ENCODE measurements around the gene PCDHB4. TPM values are rescaled to one million over a fixed set of nuclear protein-coding genes. Genes with fewer than 3 reads are reported as not detected.
"Not testable (repeated sequence)": the region's sequence is repeated elsewhere in the genome, so short reads cannot be mapped to it uniquely, and the experiment has no call there.

PCDHB4 gene
- total RNA-seq, result not detected

DNA sequence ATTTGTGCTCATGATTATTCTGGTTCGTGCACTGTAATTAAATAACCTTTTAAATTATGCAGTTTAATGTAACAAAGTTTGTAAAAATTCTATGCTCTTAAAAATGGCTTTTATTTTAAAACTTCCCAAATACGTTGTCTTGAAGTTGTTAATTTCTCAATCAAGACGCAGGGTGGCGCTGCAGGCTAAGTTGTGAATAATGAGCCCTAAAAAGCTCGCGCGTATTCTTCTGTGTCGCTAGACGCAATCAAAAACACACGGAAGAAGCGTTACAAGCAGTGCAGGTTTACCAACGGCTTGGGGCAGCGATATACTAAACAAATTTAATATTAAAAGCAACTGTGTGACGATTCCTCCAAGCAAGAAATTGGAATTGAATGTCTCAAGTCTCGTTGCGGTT, at the start of gene PCDHB4:
PCDHB4 (plus strand) TSS at position 256 of the 400 bp plus-strand sequence. CDS start 181 bp downstream, outside the sequence.
- ATAC-seq (no peak), DNase-seq (no peak)
- peaks cover 4% of the 10 kb centered on the region for H3K27me3 Mint-ChIP-seq
- no peak within 1 kb of the TSS for H3K27ac Mint-ChIP-seq
- no peak within 1 kb of the TSS for H3K4me3 Mint-ChIP-seq
- no peaks in the 10 kb centered on the region for H3K4me1 Mint-ChIP-seq
- H3K9me3 Mint-ChIP-seq (ENCODE audit: low read depth), result peaks cover 8% of the 10 kb centered on the region
- H3K36me3 Mint-ChIP-seq, result no peaks in the 10 kb centered on the region
- CTCF ChIA-PET, result no interaction called here

DNA sequence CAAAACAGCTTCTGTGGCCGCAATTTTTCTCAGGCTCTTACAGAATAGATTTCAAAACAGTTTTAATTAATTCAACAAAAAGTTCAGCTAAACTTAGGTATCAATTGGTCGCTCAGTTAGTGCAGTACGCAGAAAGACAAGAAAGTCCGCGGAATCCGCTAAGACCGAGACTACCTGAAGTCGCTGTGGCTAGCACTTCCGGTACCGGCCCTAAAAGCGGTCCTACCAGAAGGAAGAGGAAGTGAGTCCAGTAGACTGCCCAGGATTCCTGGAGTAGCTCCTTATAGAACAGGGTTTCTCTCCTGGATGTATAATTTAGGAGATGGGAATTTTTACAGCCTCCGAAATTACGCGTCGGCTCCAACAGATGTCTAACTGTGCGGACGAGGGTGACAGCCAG, 43.8 kb upstream of the PCDHB4 start:
- H3K36me3 Mint-ChIP-seq, result no peaks in the 10 kb centered on the region
- H3K27ac Mint-ChIP-seq, result no peak overlapping the region
- no peaks in the 10 kb centered on the region for H3K27me3 Mint-ChIP-seq
- DNase-seq, result no peak
- H3K4me1 Mint-ChIP-seq, result no peaks in the 10 kb centered on the region
- H3K9me3 Mint-ChIP-seq (ENCODE audit: low read depth), result peaks cover 14% of the 10 kb centered on the region
- H3K4me3 Mint-ChIP-seq, result no peak overlapping the region
- CTCF ChIA-PET, result no interaction called here
- no peak for ATAC-seq

- peaks cover 8% of the 10 kb centered on the region for H3K9me3 Mint-ChIP-seq (ENCODE audit: low read depth)
- ATAC-seq, result no peak
- no peaks in the 10 kb centered on the region for H3K4me1 Mint-ChIP-seq
- H3K36me3 Mint-ChIP-seq, result no peaks in the 10 kb centered on the region
- no peak overlapping the region for H3K27ac Mint-ChIP-seq
- peaks cover 16% of the 10 kb centered on the region for H3K27me3 Mint-ChIP-seq
- no peak for DNase-seq
- CTCF ChIA-PET, result no interaction called here
- no peak overlapping the region for H3K4me3 Mint-ChIP-seq
Measured at GRCh38 chr5:141082228-141082627, 39.4 kb upstream of the PCDHB4 start.

- Mint-ChIP-seq H3K36me3 (no peaks in the 10 kb centered on the region), H3K27me3 (peaks cover 16% of the 10 kb centered on the region), H3K9me3 (ENCODE audit: low read depth) (peaks cover 3% of the 10 kb centered on the region), H3K27ac (no peak overlapping the region), H3K4me3 (peak overlapping the region; percentile 66), H3K4me1 (no peaks in the 10 kb centered on the region)
- CTCF ChIA-PET, result interaction anchor here (0.8 kb wide), 1 partner anchor 275 kb away, joined by 3 read pairs; the partner anchor contains the start of gene PCDHGB2
- peak; percentile 61 for ATAC-seq
- DNase-seq, result peak; percentile 43
Measured at GRCh38 chr5:141084487-141084989, 37.1 kb upstream of the PCDHB4 start.

- CTCF ChIA-PET, result no interaction called here
Measured at GRCh38 chr5:141094481-141095262, 26.9 kb upstream of the PCDHB4 start, which contains the start of gene PCDHB2. TSS of gene PCDHB2 (plus strand) at chr5:141094615. CDS start at chr5:141094791, 176 bp downstream.

GRCh38 chr5:141095263-141095641, 26.4 kb upstream of the PCDHB4 start:
- peaks cover 2% of the 10 kb centered on the region for H3K36me3 Mint-ChIP-seq
- DNase-seq, result no peak
- CTCF ChIA-PET, result no interaction called here

More at GRCh38 chr5:141094481-141095262, 26.9 kb upstream of the PCDHB4 start, which contains the start of gene PCDHB2:
- no peaks in the 10 kb centered on the region for H3K4me1 Mint-ChIP-seq
- H3K36me3 Mint-ChIP-seq, result peaks cover 2% of the 10 kb centered on the region
- peaks cover 16% of the 10 kb centered on the region for H3K9me3 Mint-ChIP-seq (ENCODE audit: low read depth)
- H3K27ac Mint-ChIP-seq, result no peak within 1 kb of the TSS
- no peak within 1 kb of the TSS for H3K4me3 Mint-ChIP-seq
- H3K27me3 Mint-ChIP-seq, result peaks cover 8% of the 10 kb centered on the region
- ATAC-seq, result no peak
- DNase-seq, result no peak

GRCh38 chr5:141096181-141096580, 25.4 kb upstream of the PCDHB4 start:
- H3K4me1 Mint-ChIP-seq, CTCF ChIA-PET, H3K27ac Mint-ChIP-seq, DNase-seq, H3K4me3 Mint-ChIP-seq, ATAC-seq, H3K36me3 Mint-ChIP-seq: not testable (repeated sequence)
- Mint-ChIP-seq H3K9me3 (ENCODE audit: low read depth) (peaks cover 23% of the 10 kb centered on the region), H3K27me3 (peaks cover 11% of the 10 kb centered on the region)

More at GRCh38 chr5:141095263-141095641, 26.4 kb upstream of the PCDHB4 start:
- ATAC-seq, result no peak
- Mint-ChIP-seq H3K9me3 (ENCODE audit: low read depth) (peaks cover 17% of the 10 kb centered on the region), H3K27ac (no peak overlapping the region), H3K27me3 (peaks cover 9% of the 10 kb centered on the region), H3K4me3 (no peak overlapping the region), H3K4me1 (peaks cover under 1% of the 10 kb centered on the region)

DNA sequence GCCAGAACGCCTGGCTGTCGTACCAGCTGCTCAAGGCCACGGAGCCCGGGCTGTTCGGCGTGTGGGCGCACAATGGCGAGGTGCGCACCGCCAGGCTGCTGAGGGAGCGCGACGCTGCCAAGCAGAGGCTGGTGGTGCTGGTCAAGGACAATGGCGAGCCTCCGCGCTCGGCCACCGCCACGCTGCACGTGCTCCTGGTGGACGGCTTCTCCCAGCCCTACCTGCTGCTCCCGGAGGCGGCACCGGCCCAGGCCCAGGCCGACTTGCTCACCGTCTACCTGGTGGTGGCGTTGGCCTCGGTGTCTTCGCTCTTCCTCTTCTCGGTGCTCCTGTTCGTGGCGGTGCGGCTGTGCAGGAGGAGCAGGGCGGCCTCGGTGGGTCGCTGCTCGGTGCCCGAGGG, 25.0 kb upstream of the PCDHB4 start:
- H3K4me3 Mint-ChIP-seq, DNase-seq, H3K27ac Mint-ChIP-seq, CTCF ChIA-PET, H3K36me3 Mint-ChIP-seq, ATAC-seq, H3K4me1 Mint-ChIP-seq: not testable (repeated sequence)
- Mint-ChIP-seq H3K9me3 (ENCODE audit: low read depth) (peaks cover 24% of the 10 kb centered on the region), H3K27me3 (peaks cover 11% of the 10 kb centered on the region)

DNA sequence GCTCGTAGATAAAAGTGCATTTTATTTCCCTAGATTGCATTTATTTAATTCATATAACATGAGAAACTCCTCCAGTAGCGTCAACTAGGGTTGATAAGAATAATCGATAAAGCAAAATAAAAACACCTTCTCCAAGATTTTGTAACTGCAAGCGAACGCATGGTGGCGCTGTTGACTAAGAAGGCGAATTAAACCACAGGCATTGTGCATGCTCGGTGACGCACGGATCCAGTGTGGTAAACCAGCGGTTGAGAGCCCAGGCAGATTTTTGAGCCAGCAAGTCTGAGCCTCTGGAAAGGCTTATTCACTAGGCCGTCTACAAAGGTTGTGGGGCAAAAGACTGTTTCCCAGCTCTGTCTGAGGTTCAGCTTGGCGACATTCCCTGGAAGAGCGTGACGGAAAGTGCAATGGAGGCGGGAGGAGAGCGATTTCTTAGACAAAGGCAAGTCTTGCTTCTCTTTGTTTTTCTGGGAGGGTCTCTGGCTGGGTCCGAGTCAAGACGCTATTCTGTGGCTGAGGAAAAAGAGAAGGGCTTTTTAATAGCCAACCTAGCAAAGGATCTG, 21.3 kb upstream of the PCDHB4 start, which contains the start of gene PCDHB3:
PCDHB3 (plus strand) TSS at position 231 of the 563 bp plus-strand sequence; CDS start at position 408, 177 bp downstream.
- Mint-ChIP-seq H3K4me1 (peaks cover 3% of the 10 kb centered on the region), H3K27me3 (peaks cover 5% of the 10 kb centered on the region), H3K9me3 (ENCODE audit: low read depth) (peaks cover 14% of the 10 kb centered on the region), H3K27ac (no peak within 1 kb of the TSS), H3K4me3 (no peak within 1 kb of the TSS), H3K36me3 (peaks cover 2% of the 10 kb centered on the region)
- peak; percentile 47 for DNase-seq
- ATAC-seq, result no peak
- CTCF ChIA-PET, result no interaction called here

DNA sequence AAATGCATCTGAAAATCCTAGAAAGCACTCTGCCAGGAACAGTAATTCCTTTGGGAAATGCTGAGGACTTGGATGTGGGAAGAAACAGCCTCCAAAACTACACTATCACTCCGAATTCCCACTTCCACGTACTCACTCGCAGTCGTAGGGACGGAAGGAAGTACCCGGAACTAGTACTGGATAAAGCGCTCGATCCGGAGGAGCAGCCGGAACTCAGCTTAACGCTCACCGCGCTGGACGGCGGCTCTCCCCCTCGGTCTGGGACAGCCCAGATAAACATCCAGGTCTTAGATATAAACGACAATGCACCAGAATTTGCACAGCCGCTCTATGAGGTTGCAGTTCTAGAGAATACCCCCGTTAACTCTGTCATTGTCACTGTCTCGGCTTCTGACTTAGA, 20.6 kb upstream of the PCDHB4 start:
- no peaks in the 10 kb centered on the region for H3K36me3 Mint-ChIP-seq
- H3K9me3 Mint-ChIP-seq (ENCODE audit: low read depth), result peaks cover 9% of the 10 kb centered on the region
- H3K27me3 Mint-ChIP-seq, result peaks cover 3% of the 10 kb centered on the region
- ATAC-seq, result no peak
- peaks cover 3% of the 10 kb centered on the region for H3K4me1 Mint-ChIP-seq
- CTCF ChIA-PET, result no interaction called here
- DNase-seq, result no peak
- no peak overlapping the region for H3K4me3 Mint-ChIP-seq
- H3K27ac Mint-ChIP-seq, result no peak overlapping the region

- ATAC-seq; H3K4me1 Mint-ChIP-seq; H3K27me3 Mint-ChIP-seq; CTCF ChIA-PET; H3K27ac Mint-ChIP-seq; DNase-seq; H3K36me3 Mint-ChIP-seq; H3K4me3 Mint-ChIP-seq; H3K9me3 Mint-ChIP-seq (ENCODE audit: low read depth): not testable (repeated sequence)
Measured at GRCh38 chr5:141102070-141102469, 19.5 kb upstream of the PCDHB4 start.

- H3K27me3 Mint-ChIP-seq; H3K4me3 Mint-ChIP-seq; H3K9me3 Mint-ChIP-seq (ENCODE audit: low read depth); ATAC-seq; DNase-seq; CTCF ChIA-PET; H3K4me1 Mint-ChIP-seq; H3K27ac Mint-ChIP-seq; H3K36me3 Mint-ChIP-seq: not testable (repeated sequence)
Measured at GRCh38 chr5:141102471-141102870, 19.1 kb upstream of the PCDHB4 start.

DNA sequence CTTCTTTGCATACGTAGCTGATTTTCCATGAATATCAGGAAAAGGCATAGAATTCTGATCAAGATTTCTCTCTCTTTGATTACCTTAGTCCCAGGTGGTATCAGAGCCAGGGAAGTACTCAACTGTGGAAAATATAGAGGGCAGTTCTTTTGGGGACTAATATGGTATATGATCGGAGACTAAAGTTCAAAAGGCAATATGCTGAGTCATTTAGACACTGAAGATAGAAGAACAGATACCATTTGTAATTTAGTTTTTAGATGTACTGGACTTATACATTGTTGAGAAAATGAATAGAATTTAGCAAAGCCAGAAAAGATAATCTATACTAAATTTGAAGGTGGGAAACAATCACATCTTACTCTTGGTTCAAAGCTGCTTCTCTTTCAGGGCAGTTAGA, 16.3 kb upstream of the PCDHB4 start:
- no peak for DNase-seq
- CTCF ChIA-PET, result no interaction called here
- Mint-ChIP-seq H3K9me3 (ENCODE audit: low read depth) (peaks cover 7% of the 10 kb centered on the region), H3K27me3 (peaks cover 1% of the 10 kb centered on the region), H3K4me1 (peaks cover under 1% of the 10 kb centered on the region), H3K4me3 (no peak overlapping the region), H3K27ac (no peak overlapping the region), H3K36me3 (no peaks in the 10 kb centered on the region)
- no peak for ATAC-seq

DNA sequence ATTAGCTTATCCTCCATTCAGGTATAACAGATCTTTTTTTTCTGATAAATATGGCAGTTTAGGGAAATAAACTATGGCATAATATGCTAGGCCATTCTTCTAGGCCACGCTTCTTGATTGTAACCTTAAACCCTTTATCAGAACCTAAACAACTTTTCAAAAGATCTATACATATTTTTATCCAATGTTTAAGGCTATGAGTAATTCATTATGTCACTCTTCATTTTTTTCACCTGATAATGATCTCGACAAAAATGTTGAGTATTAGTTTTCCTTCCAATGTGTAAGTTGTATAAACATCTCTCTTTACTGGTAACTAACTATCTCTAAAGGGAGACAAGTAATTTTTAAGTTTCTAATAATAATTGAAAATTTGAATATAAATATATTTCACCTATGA, 2.4 kb upstream of the PCDHB4 start:
- H3K9me3 Mint-ChIP-seq (ENCODE audit: low read depth), result peaks cover 8% of the 10 kb centered on the region
- DNase-seq, result no peak

More for the DNA sequence above, 2.4 kb upstream of the PCDHB4 start:
- Mint-ChIP-seq H3K36me3 (no peaks in the 10 kb centered on the region), H3K27me3 (peaks cover 4% of the 10 kb centered on the region), H3K4me3 (no peak overlapping the region), H3K27ac (no peak overlapping the region), H3K4me1 (no peaks in the 10 kb centered on the region)
- no peak for ATAC-seq
- CTCF ChIA-PET, result no interaction called here
